HepG2 (cell line): ENCODE results near the gene ALG14. TPM values are rescaled to one million over a fixed set of nuclear protein-coding genes. Genes with fewer than 3 reads are reported as not detected.

Experiments
- CENPBD1 ChIP-seq: sonication (generic); formaldehyde crosslinking; IDR thresholded peaks from 2 replicates; pipeline ENCODE4 v1.8.0; 2022; ENCODE audit warnings: missing genetic modification reagents, low read depth, mild to moderate bottlenecking, borderline replicate concordance
- FOXA3 ChIP-seq: IDR thresholded peaks from 2 replicates; pipeline ENCODE4 v1.6.1; 2016; ENCODE audit warnings: missing genetic modification reagents, missing compliant biosample characterization
- GPN1 ChIP-seq: sonication (generic); formaldehyde crosslinking; IDR thresholded peaks from 2 replicates; pipeline ENCODE4 v1.5.1; 2020; ENCODE audit warnings: missing genetic modification reagents, borderline replicate concordance
- MEIS1 ChIP-seq: sonication (generic); formaldehyde crosslinking; IDR thresholded peaks from 2 replicates; pipeline ENCODE4 v1.9.0; 2021; ENCODE audit warnings: mild to moderate bottlenecking, missing genetic modification reagents, moderate library complexity, borderline replicate concordance
- NKX3-1 ChIP-seq: sonication (generic); formaldehyde crosslinking; IDR thresholded peaks from 2 replicates; pipeline ENCODE4 v1.5.0; 2020; ENCODE audit warnings: missing genetic modification reagents
- SIX4 ChIP-seq: sonication (generic); formaldehyde crosslinking; IDR thresholded peaks from 2 replicates; pipeline ENCODE4 v1.4.0; 2020; ENCODE audit warnings: missing genetic modification reagents
- SNRNP70 ChIP-seq: fragments of 200-400 bp; formaldehyde crosslinking; IDR thresholded peaks from 2 replicates; pipeline ENCODE4 v1.6.1; 2017; ENCODE audit warnings: mild to moderate bottlenecking, low read depth, low read length, moderate library complexity
- ZNF18 ChIP-seq: sonication (generic); formaldehyde crosslinking; IDR thresholded peaks from 2 replicates; pipeline ENCODE4 v1.8.0; 2022; ENCODE audit warnings: mild to moderate bottlenecking, missing genetic modification reagents; ENCODE audit not compliant: insufficient replicate concordance
- ZNF382 ChIP-seq: sonication (generic); formaldehyde crosslinking; IDR thresholded peaks from 2 replicates; pipeline ENCODE4 v1.5.0; 2020; ENCODE audit warnings: missing genetic modification reagents, mild to moderate bottlenecking, borderline replicate concordance
- ZNF501 ChIP-seq: sonication (generic); formaldehyde crosslinking; IDR thresholded peaks from 2 replicates; pipeline ENCODE4 v1.5.1; 2020; ENCODE audit warnings: mild to moderate bottlenecking, moderate library complexity, missing genetic modification reagents
- ZNF747 ChIP-seq: sonication (generic); formaldehyde crosslinking; IDR thresholded peaks from 2 replicates; pipeline ENCODE4 v1.8.1; 2023; ENCODE audit warnings: missing genetic modification reagents, mild to moderate bottlenecking, borderline replicate concordance
- polyA plus RNA-seq, 8 experiments: library from polyadenylated mRNA; depleted of rRNA in 3 of 8; stranded (reverse) in 7 of 8; unstranded in 1 of 8; fragments of >200 nt; fragmentation: Illumina TruSeq in 4 of 8; extraction: Trizol in 4 of 8; gene quantifications; 2 replicates each; pipeline versions ENCODE4 v1.2.1 to v1.2.3, GENCODE V29; 2011 to 2016; ENCODE audit warnings: low read depth in 4 of 8, missing spikeins in 1 of 8, mixed read lengths in 1 of 8; ENCODE audit not compliant: insufficient read depth in 1 of 8
- total RNA-seq, 5 experiments: library from RNA; depleted of rRNA; stranded (reverse); fragments of >200 nt; fragmentation: Illumina TruSeq; extraction: Trizol; gene quantifications; 2 replicates each; pipeline ENCODE4 v1.2.3, GENCODE V29; 2016; ENCODE audit warnings: low read depth in 1 of 5
- TF ChIP-seq, protein P1 (sequence below): sonication (generic); formaldehyde crosslinking; IDR thresholded peaks from 2 replicates; pipeline ENCODE4 v1.8.1; 2023; ENCODE audit warnings: mild to moderate bottlenecking, moderate library complexity, missing genetic modification reagents
- TF ChIP-seq, protein P2 (sequence below): sonication (generic); formaldehyde crosslinking; IDR thresholded peaks from 2 replicates; pipeline ENCODE4 v1.5.1; 2020; ENCODE audit warnings: mild to moderate bottlenecking, missing genetic modification reagents, moderate library complexity
- TF ChIP-seq, protein P3 (sequence below), 2 experiments: sonication (generic) in 1 of 2; formaldehyde crosslinking in 1 of 2; IDR thresholded peaks; 2 replicates each; pipeline versions ENCODE4 v1.4.0 to v1.6.1; 2016 to 2020; ENCODE audit warnings: borderline replicate concordance in 1 of 2, low read depth in 1 of 2, mild to moderate bottlenecking in 1 of 2, missing genetic modification reagents in 1 of 2
- TF ChIP-seq, protein P4 (sequence below): sonication (generic); formaldehyde crosslinking; IDR thresholded peaks from 2 replicates; pipeline ENCODE4 v1.5.1; 2020; ENCODE audit warnings: mild to moderate bottlenecking, moderate library complexity, missing genetic modification reagents

The ALG14 gene
- total and polyA plus RNA-seq, 2 of the 13 experiments (the other 11 are each of a cell fraction or from before 2014, with no cell fraction given): 4.5 to 12.7 TPM

- TF ChIP-seq CENPBD1 (no peak), ZNF382 (no peak), ZNF501 (CRISPR knock-in tag) (peak; percentile 43; the same call in 1 of the 2 replicates), NKX3-1 (no peak), MEIS1 (no peak), ZNF18 (no peak), SNRNP70 (no peak), ZNF747 (CRISPR knock-in tag) (no peak), FOXA3 (CRISPR knock-in tag) (peak; percentile 31), GPN1 (CRISPR knock-in tag) (no peak), SIX4 (CRISPR knock-in tag) (no peak)
- TF ChIP-seq, protein P1, sequence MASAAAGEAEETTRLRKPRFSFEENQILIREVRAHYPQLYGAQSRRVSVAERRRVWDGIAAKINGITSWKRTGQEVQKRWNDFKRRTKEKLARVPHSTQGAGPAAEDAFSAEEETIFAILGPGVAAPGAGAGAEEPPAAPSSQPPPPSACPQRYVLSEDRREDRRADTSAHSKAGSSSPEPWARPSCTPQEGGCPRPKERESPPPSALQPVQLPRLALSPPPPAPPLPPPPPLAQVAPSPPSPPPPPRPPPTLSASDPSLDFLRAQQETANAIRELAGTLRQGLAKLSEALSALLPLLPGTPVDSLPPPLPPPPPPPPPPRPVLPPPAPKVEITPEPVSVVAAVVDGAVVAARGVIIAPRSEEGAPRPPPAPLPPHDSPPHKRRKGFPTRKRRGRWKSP: no peak
- TF ChIP-seq, protein P2, sequence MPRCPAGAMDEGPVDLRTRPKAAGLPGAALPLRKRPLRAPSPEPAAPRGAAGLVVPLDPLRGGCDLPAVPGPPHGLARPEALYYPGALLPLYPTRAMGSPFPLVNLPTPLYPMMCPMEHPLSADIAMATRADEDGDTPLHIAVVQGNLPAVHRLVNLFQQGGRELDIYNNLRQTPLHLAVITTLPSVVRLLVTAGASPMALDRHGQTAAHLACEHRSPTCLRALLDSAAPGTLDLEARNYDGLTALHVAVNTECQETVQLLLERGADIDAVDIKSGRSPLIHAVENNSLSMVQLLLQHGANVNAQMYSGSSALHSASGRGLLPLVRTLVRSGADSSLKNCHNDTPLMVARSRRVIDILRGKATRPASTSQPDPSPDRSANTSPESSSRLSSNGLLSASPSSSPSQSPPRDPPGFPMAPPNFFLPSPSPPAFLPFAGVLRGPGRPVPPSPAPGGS (CRISPR knock-in tag): no peak
- TF ChIP-seq, protein P3, sequence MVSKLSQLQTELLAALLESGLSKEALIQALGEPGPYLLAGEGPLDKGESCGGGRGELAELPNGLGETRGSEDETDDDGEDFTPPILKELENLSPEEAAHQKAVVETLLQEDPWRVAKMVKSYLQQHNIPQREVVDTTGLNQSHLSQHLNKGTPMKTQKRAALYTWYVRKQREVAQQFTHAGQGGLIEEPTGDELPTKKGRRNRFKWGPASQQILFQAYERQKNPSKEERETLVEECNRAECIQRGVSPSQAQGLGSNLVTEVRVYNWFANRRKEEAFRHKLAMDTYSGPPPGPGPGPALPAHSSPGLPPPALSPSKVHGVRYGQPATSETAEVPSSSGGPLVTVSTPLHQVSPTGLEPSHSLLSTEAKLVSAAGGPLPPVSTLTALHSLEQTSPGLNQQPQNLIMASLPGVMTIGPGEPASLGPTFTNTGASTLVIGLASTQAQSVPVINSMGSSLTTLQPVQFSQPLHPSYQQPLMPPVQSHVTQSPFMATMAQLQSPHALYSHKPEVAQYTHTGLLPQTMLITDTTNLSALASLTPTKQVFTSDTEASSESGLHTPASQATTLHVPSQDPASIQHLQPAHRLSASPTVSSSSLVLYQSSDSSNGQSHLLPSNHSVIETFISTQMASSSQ (IDR thresholded peaks at IDR 0.05; ENCODE audit: low read depth): no peak
- TF ChIP-seq, protein P3 (CRISPR knock-in tag; IDR thresholded peaks at IDR 0.05; ENCODE audit: borderline replicate concordance): no peak
- TF ChIP-seq, protein P4, sequence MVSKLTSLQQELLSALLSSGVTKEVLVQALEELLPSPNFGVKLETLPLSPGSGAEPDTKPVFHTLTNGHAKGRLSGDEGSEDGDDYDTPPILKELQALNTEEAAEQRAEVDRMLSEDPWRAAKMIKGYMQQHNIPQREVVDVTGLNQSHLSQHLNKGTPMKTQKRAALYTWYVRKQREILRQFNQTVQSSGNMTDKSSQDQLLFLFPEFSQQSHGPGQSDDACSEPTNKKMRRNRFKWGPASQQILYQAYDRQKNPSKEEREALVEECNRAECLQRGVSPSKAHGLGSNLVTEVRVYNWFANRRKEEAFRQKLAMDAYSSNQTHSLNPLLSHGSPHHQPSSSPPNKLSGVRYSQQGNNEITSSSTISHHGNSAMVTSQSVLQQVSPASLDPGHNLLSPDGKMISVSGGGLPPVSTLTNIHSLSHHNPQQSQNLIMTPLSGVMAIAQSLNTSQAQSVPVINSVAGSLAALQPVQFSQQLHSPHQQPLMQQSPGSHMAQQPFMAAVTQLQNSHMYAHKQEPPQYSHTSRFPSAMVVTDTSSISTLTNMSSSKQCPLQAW (CRISPR knock-in tag): peak; percentile 24; the same call in 1 of the 2 replicates
Observed at GRCh38 chr1:94958081-94958480, 114.7 kb downstream of the ALG14 start (continued).
